Mesothelial cell of epicardium (in vitro differentiated cells): ENCODE results near the gene PAGE5. TPM values are rescaled to one million over a fixed set of nuclear protein-coding genes. Genes with fewer than 3 reads are reported as not detected.

Experiments used
- DNase-seq, 2 experiments: peaks; one replicate each; pipeline ENCODE4 v3.0.0; 2021; ENCODE audit warnings: low spot score in 2 of 2; ENCODE audit not compliant: unreplicated experiment in 2 of 2
- H3K27ac Mint-ChIP-seq: 2 replicates; pipeline ENCODE4 v1.8.0; 2021; ENCODE audit warnings: mixed read lengths
- H3K27me3 Mint-ChIP-seq: 2 replicates; pipeline ENCODE4 v1.8.0; 2021; ENCODE audit warnings: low read depth, mixed read lengths
- H3K36me3 Mint-ChIP-seq: 2 replicates; pipeline ENCODE4 v1.8.0; 2021; ENCODE audit warnings: mixed read lengths
- H3K4me1 Mint-ChIP-seq: 2 replicates; pipeline ENCODE4 v1.8.0; 2021; ENCODE audit warnings: mixed read lengths
- H3K4me3 Mint-ChIP-seq: 2 replicates; pipeline ENCODE4 v1.8.0; 2021; ENCODE audit warnings: mild to moderate bottlenecking, moderate library complexity, mixed read lengths
- H3K9me3 Mint-ChIP-seq: 2 replicates; pipeline ENCODE4 v1.8.0; 2021; ENCODE audit warnings: mixed read lengths
- total RNA-seq: library from RNA; stranded (reverse); gene quantifications from 3 replicates; pipeline ENCODE4 v1.2.1, GENCODE V29; 2021
- TF ChIP-seq, protein P1 (sequence below): fragments of 200-600 bp; sonication (generic); IDR thresholded peaks from one replicate; pipeline ENCODE4 v1.5.0; 2021; ENCODE audit warnings: antibody characterized with exemption; ENCODE audit not compliant: unreplicated experiment

Gene PAGE5
- total RNA-seq, 1 donor from 2014 or later, result not detected

DNA sequence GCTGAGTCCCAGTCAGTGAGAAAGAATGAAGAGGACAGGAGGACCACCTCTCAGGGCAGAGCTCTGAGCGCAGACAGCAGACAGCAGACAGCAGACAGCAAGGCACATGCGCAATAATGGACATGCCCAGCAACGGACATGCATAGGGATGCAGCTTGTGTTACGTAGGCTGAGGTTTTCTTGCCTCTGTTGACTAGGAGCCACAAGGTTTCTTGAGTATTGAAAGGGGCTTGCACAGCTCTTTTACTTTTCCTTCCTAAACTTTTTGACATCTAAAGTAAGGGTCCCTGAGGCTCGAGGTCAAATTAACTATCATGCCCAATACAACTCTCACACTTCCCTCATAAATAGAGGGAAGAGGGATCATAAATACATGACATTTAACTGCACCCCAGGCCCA is 44.7 kb downstream of the PAGE5 start, which contains the start of gene PAGE3:
TSS of gene PAGE3 (minus strand) at position 101 of the 400 bp plus-strand sequence. CDS start 1,013 bp downstream, outside the sequence.
- no peaks in the 10 kb centered on the region for H3K36me3 Mint-ChIP-seq
- no peak within 1 kb of the TSS for H3K27ac Mint-ChIP-seq
- TF ChIP-seq, protein P1, sequence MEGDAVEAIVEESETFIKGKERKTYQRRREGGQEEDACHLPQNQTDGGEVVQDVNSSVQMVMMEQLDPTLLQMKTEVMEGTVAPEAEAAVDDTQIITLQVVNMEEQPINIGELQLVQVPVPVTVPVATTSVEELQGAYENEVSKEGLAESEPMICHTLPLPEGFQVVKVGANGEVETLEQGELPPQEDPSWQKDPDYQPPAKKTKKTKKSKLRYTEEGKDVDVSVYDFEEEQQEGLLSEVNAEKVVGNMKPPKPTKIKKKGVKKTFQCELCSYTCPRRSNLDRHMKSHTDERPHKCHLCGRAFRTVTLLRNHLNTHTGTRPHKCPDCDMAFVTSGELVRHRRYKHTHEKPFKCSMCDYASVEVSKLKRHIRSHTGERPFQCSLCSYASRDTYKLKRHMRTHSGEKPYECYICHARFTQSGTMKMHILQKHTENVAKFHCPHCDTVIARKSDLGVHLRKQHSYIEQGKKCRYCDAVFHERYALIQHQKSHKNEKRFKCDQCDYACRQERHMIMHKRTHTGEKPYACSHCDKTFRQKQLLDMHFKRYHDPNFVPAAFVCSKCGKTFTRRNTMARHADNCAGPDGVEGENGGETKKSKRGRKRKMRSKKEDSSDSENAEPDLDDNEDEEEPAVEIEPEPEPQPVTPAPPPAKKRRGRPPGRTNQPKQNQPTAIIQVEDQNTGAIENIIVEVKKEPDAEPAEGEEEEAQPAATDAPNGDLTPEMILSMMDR, result no peak
- peaks cover 44% of the 10 kb centered on the region for H3K9me3 Mint-ChIP-seq
- H3K27me3 Mint-ChIP-seq, result no peaks in the 10 kb centered on the region
- H3K4me1 Mint-ChIP-seq, result no peaks in the 10 kb centered on the region
- H3K4me3 Mint-ChIP-seq, result no peak within 1 kb of the TSS
- DNase-seq, result no peak

Other genes with a start within 250 kb of the PAGE5 start
- 0.83 to 1.1 TPM (median 1.1 TPM) in 3 replicates for gene PFKFB1, start 226.2 kb upstream of the PAGE5 start, total RNA-seq
- 13.5 to 17.2 TPM (median 15.7 TPM) in 3 replicates for gene APEX2, start 220.0 kb upstream of the PAGE5 start, total RNA-seq
- not detected in 3 replicates for gene ALAS2, start 189.4 kb upstream of the PAGE5 start, total RNA-seq
- not detected in 3 replicates for gene PAGE2B, start 145.3 kb upstream of the PAGE5 start, total RNA-seq
- not detected in 3 replicates for gene PAGE2, start 131.3 kb upstream of the PAGE5 start, total RNA-seq
- gene PAGE3, start 44.6 kb downstream of the PAGE5 start, total RNA-seq, result not detected in 3 replicates
- gene MAGEH1, start 231.8 kb downstream of the PAGE5 start, total RNA-seq, result 35.9 to 40.2 TPM (median 40.1 TPM) in 3 replicates